ENCODE results near the gene KIRREL3. TPM values are rescaled to one million over a fixed set of nuclear protein-coding genes. Genes with fewer than 3 reads are reported as not detected.

KIRREL3 gene
- total and polyA plus RNA-seq, 2 of the 8 experiments (the other 6 are each of a cell fraction or from before 2014, with no cell fraction given) = 0.29 to 0.32 TPM

DNA sequence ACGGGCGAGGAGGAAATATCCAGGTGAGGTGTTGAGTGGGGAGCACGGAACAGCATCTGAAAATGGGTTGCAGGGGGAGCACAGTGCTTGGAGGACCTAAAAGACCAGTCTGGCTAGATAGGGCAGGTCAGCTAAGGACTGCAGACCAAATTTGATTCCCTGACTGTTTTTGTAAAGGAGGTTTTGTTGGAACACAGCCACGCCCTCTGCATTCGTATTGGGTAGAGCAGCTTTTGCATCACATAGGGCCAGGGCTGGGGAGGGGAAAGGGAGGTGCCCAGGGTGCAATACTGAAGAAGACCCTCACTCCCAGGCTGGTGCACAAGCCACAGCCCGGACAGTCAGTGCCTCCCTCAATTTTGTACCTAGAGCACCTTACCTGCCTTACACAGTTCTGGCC, 286.8 kb downstream of the KIRREL3 start:
- Histone ChIP-seq H3K4me2 (ENCODE audit: insufficient read depth in 1 of 2, low read depth in 2 of 2, low read length in 2 of 2) (no peak overlapping the region), H2BK20ac (ENCODE audit: low read length) (no peak overlapping the region), H3K4me1 (replicated peaks in 1 of 4; ENCODE audit: control insufficient read depth in 3 of 4, insufficient read depth in 4 of 4, low read length in 3 of 4) (peaks cover 0 to 7% (median 0%) of the 10 kb centered on the region in 4 experiments; a peak in 2 of 7 replicates), H3K14ac (ENCODE audit: insufficient read length) (no peak overlapping the region), H3K4ac (replicated peaks; ENCODE audit: insufficient read length, low read depth, low read length) (no peak overlapping the region), H4K8ac (ENCODE audit: extremely low read depth, insufficient read depth, low read length) (no peak overlapping the region; the same call in 1 of the 2 replicates), H3K9ac (replicated peaks in 1 of 4; ENCODE audit: extremely low read depth in 1 of 4, low read depth in 3 of 4, low read length in 3 of 4) (no peak overlapping the region), H3K79me2 (ENCODE audit: control insufficient read depth in 1 of 2, insufficient read depth in 2 of 2, low read length in 2 of 2) (no peaks in the 10 kb centered on the region), H4K20me1 (replicated peaks in 1 of 2; ENCODE audit: control insufficient read depth in 1 of 2, insufficient read depth in 2 of 2, low read length in 2 of 2) (no peaks in the 10 kb centered on the region), H3K4me3 (ENCODE audit: extremely low read depth in 1 of 4, insufficient read depth in 2 of 4, low read depth in 3 of 4, low read length in 4 of 4) (no peak overlapping the region), H2BK15ac (ENCODE audit: low read length) (no peak overlapping the region), H3K27me3 (replicated peaks in 1 of 4; ENCODE audit: control insufficient read depth in 3 of 4, extremely low read depth in 1 of 4, insufficient read depth in 3 of 4, low read length in 3 of 4) (no peaks in the 10 kb centered on the region), H3K23me2 (ENCODE audit: low read depth, low read length) (no peaks in the 10 kb centered on the region), H3K56ac (replicated peaks; ENCODE audit: insufficient read length, low read depth, low read length) (no peak overlapping the region), H3K9me3 (ENCODE audit: insufficient read depth in 2 of 2, low read depth in 1 of 2, low read length in 1 of 2) (no peaks in the 10 kb centered on the region), H3K23ac (ENCODE audit: insufficient read length) (no peak overlapping the region), H3K27ac (ENCODE audit: low read depth, low read length) (no peak overlapping the region), H4K91ac (replicated peaks; ENCODE audit: insufficient read length, low read length) (no peak overlapping the region), H3K79me1 (ENCODE audit: low read depth, low read length) (no peaks in the 10 kb centered on the region; the same call in 1 of the 2 replicates), H2AK5ac (ENCODE audit: low read depth, low read length) (no peak overlapping the region), H2BK120ac (replicated peaks; ENCODE audit: low read depth, low read length) (no peak overlapping the region), H3K18ac (ENCODE audit: extremely low read depth, low read length) (no peak overlapping the region), H3K36me3 (ENCODE audit: control insufficient read depth in 2 of 4, insufficient read depth in 4 of 4, low read length in 3 of 4) (no peaks in the 10 kb centered on the region), H2BK5ac (ENCODE audit: low read depth, low read length) (0 out of 2 replicates have a peak overlapping the region, but pooled peaks have one; percentile 9), H2AFZ (ENCODE audit: low read length) (no peak overlapping the region; the same call in 1 of the 2 replicates), H4K5ac (ENCODE audit: insufficient read length, low read depth, low read length) (no peak overlapping the region), H2BK12ac (ENCODE audit: low read depth, low read length) (0 out of 2 replicates have a peak overlapping the region, but pooled peaks have one; percentile 29)
- FAIRE-seq (no peak), DNase-seq (ENCODE audit: low read depth in 1 of 2, low spot score in 2 of 2) (no peak)
- TF ChIP-seq YY1 (IDR thresholded peaks at IDR 0.05; ENCODE audit: low read depth, low read length) = no peak
- TF ChIP-seq POU5F1 (IDR thresholded peaks at IDR 0.05; ENCODE audit: low read depth, low read length) = no peak
- TF ChIP-seq CTBP2 (IDR thresholded peaks at IDR 0.05; ENCODE audit: borderline replicate concordance, insufficient read depth, insufficient read length, low read length) = no peak
- TF ChIP-seq CEBPB (IDR thresholded peaks at IDR 0.05; ENCODE audit: low read depth, low read length) = no peak
- TF ChIP-seq ASH2L (IDR thresholded peaks at IDR 0.05; ENCODE audit: low read length) = no peak
- TF ChIP-seq FOSL1 (IDR thresholded peaks at IDR 0.05; ENCODE audit: insufficient read depth, low read depth, low read length) = no peak
- TF ChIP-seq SP2 (IDR thresholded peaks at IDR 0.05; ENCODE audit: low read length) = no peak
- TF ChIP-seq BCL11A (IDR thresholded peaks at IDR 0.05; ENCODE audit: low read depth in 2 of 2, low read length in 2 of 2) = no peak
- no peak for TF ChIP-seq RNF2 (IDR thresholded peaks at IDR 0.05; ENCODE audit: borderline replicate concordance, low read depth, low read length, missing control alignments, poor library complexity, severe bottlenecking)
- no peak for TF ChIP-seq TCF12 (IDR thresholded peaks at IDR 0.05; ENCODE audit: low read depth, low read length)
- no peak for TF ChIP-seq RXRA (IDR thresholded peaks at IDR 0.05; ENCODE audit: insufficient read depth, low read depth, low read length)
- TF ChIP-seq GABPA (IDR thresholded peaks at IDR 0.05; ENCODE audit: borderline replicate concordance, insufficient read depth, low read length) = no peak
- no peak for TF ChIP-seq CHD1 (IDR thresholded peaks at IDR 0.05; ENCODE audit: low read depth, low read length)
- WGBS, 2 experiments (ENCODE audit: extremely low coverage in 1 of 2, insufficient coverage in 1 of 2, insufficient read length in 1 of 2, insufficient replicate concordance in 2 of 2, low coverage in 1 of 2, low lambda C conversion rate in 2 of 2, missing lambda C conversion rate in 1 of 2) = 95% methylated on average over 6 of the region's 6 CpGs; no CpG with 5 or more reads in 1 of the 2 experiments
- ChIA-PET POLR2A (ENCODE audit: partially characterized antibody) (no interaction called here), CTCF (ENCODE audit: partially characterized antibody) (interaction anchor here (7.2 kb wide), 1 partner anchor 10 kb away, joined by 76 read pairs; no protein-coding TSS in a partner anchor)

Measured in H1 (cell line).